ENCODE data around the gene TOM1L2.
"Not testable (repeated sequence)": the region's sequence is repeated elsewhere in the genome, so short reads cannot be mapped to it uniquely, and the experiment has no call there.

The TOM1L2 gene

GRCh38 chr17:17921192-17922069 lies 50.8 kb downstream of the TOM1L2 start:
- no peak for DNase-seq (ENCODE audit: low spot score)
- no peak for TF ChIP-seq CTCF (IDR thresholded peaks at IDR 0.05; ENCODE audit: extremely low read depth, missing control alignments)

GRCh38 chr17:17919169-17920107 lies 52.8 kb downstream of the TOM1L2 start:
- peak; percentile 83 for DNase-seq (ENCODE audit: low spot score)
- TF ChIP-seq CTCF (IDR thresholded peaks at IDR 0.05; ENCODE audit: extremely low read depth, missing control alignments) = peak; percentile 84

GRCh38 chr17:17917394-17917793 lies 54.8 kb downstream of the TOM1L2 start:
- no peak for DNase-seq (ENCODE audit: low spot score)

GRCh38 chr17:17915183-17915582 lies 57.0 kb downstream of the TOM1L2 start:
- DNase-seq (ENCODE audit: low spot score) = no peak
- no peak for TF ChIP-seq CTCF (IDR thresholded peaks at IDR 0.05; ENCODE audit: extremely low read depth, missing control alignments)

More at GRCh38 chr17:17917394-17917793, 54.8 kb downstream of the TOM1L2 start:
- no peak for TF ChIP-seq CTCF (IDR thresholded peaks at IDR 0.05; ENCODE audit: extremely low read depth, missing control alignments)

GRCh38 chr17:17913695-17914332 lies 58.4 kb downstream of the TOM1L2 start:
- TF ChIP-seq CTCF (IDR thresholded peaks at IDR 0.05; ENCODE audit: extremely low read depth, missing control alignments) = no peak
- DNase-seq (ENCODE audit: low spot score) = peak; percentile 70

GRCh38 chr17:17912336-17912735 lies 59.9 kb downstream of the TOM1L2 start:
- DNase-seq (ENCODE audit: low spot score) = not testable (repeated sequence)

GRCh38 chr17:17911001-17911613 lies 61.1 kb downstream of the TOM1L2 start:
- no peak for TF ChIP-seq CTCF (IDR thresholded peaks at IDR 0.05; ENCODE audit: extremely low read depth, missing control alignments)
- no peak for DNase-seq (ENCODE audit: low spot score)

Data from GM20000 (cell line).